AG09319 (cell line): ENCODE data around the gene CASKIN2.

Experiments used
- DNase-seq: peaks from one replicate; pipeline ENCODE4 v3.0.0-alpha.2; 2010; ENCODE audit warnings: low read depth; ENCODE audit errors: extremely low read depth
- CTCF ChIP-seq: IDR thresholded peaks from 2 replicates; pipeline ENCODE4 v1.5.1; 2011; ENCODE audit warnings: low read depth, mild to moderate bottlenecking, inconsistent platforms, low read length, moderate library complexity

Gene CASKIN2

GRCh38 chr17:75498039-75498725 lies 17.2 kb downstream of the CASKIN2 start:
- no peak for DNase-seq
- no peak for TF ChIP-seq CTCF

GRCh38 chr17:75496005-75496404 lies 19.3 kb downstream of the CASKIN2 start:
- TF ChIP-seq CTCF, result no peak

GRCh38 chr17:75494326-75494877 lies 20.9 kb downstream of the CASKIN2 start:
- TF ChIP-seq CTCF, result no peak

More at GRCh38 chr17:75496005-75496404, 19.3 kb downstream of the CASKIN2 start:
- no peak for DNase-seq

GRCh38 chr17:75493476-75494129 lies 21.7 kb downstream of the CASKIN2 start:
- no peak for TF ChIP-seq CTCF

More at GRCh38 chr17:75494326-75494877, 20.9 kb downstream of the CASKIN2 start:
- DNase-seq, result no peak

GRCh38 chr17:75492555-75493168 lies 22.7 kb downstream of the CASKIN2 start:
- no peak for TF ChIP-seq CTCF
- no peak for DNase-seq

More at GRCh38 chr17:75493476-75494129, 21.7 kb downstream of the CASKIN2 start:
- DNase-seq, result no peak

- DNase-seq, result no peak
- TF ChIP-seq CTCF, result no peak
These were observed 23.7 kb downstream of the CASKIN2 start for GRCh38 chr17:75491680-75492079.
